HG03469 (cell line): ENCODE measurements around the gene DIAPH2.

Source experiments
- ATAC-seq: cut with Tn5 transposase; IDR thresholded peaks from one replicate; pipeline ENCODE4 v1.9.1; 2021; ENCODE audit warnings: mild to moderate bottlenecking, moderate library complexity, moderate number of reproducible peaks; ENCODE audit not compliant: unreplicated experiment

Gene DIAPH2

GRCh38 chrX:97030463-97030862, 345.8 kb downstream of the DIAPH2 start:
- no peak for ATAC-seq

- no peak for ATAC-seq
These were observed 346.3 kb downstream of the DIAPH2 start for GRCh38 chrX:97030947-97031346.

GRCh38 chrX:97039363-97040029, 354.9 kb downstream of the DIAPH2 start:
- ATAC-seq: peak; percentile 92

GRCh38 chrX:97045470-97045869, 360.8 kb downstream of the DIAPH2 start:
- no peak for ATAC-seq

- ATAC-seq: no peak
These were observed 362.2 kb downstream of the DIAPH2 start for GRCh38 chrX:97046867-97047266.

GRCh38 chrX:97050392-97050791, 365.8 kb downstream of the DIAPH2 start:
- ATAC-seq: no peak

- no peak for ATAC-seq
These were observed 372.8 kb downstream of the DIAPH2 start for GRCh38 chrX:97057349-97057909.

GRCh38 chrX:97060020-97060419, 375.4 kb downstream of the DIAPH2 start:
- ATAC-seq: no peak

- ATAC-seq: no peak
These were observed 380.4 kb downstream of the DIAPH2 start for GRCh38 chrX:97065066-97065465.

GRCh38 chrX:97065973-97066372, 381.3 kb downstream of the DIAPH2 start:
- no peak for ATAC-seq

- ATAC-seq: no peak
These were observed 381.7 kb downstream of the DIAPH2 start for GRCh38 chrX:97066381-97066780.

- ATAC-seq: no peak
These were observed 385.7 kb downstream of the DIAPH2 start for GRCh38 chrX:97070346-97070745.

- no peak for ATAC-seq
These were observed 389.8 kb downstream of the DIAPH2 start for GRCh38 chrX:97074400-97074799.

- ATAC-seq: no peak
These were observed 404.5 kb downstream of the DIAPH2 start for GRCh38 chrX:97089116-97089515.

- ATAC-seq: no peak
These were observed 411.7 kb downstream of the DIAPH2 start for GRCh38 chrX:97096385-97096784.

GRCh38 chrX:97102938-97103337, 418.3 kb downstream of the DIAPH2 start:
- no peak for ATAC-seq

GRCh38 chrX:97109730-97110129, 425.1 kb downstream of the DIAPH2 start:
- ATAC-seq: no peak

- no peak for ATAC-seq
These were observed 432.9 kb downstream of the DIAPH2 start for GRCh38 chrX:97117572-97117971.

- ATAC-seq: no peak
These were observed 434.9 kb downstream of the DIAPH2 start for GRCh38 chrX:97119474-97120109.

GRCh38 chrX:97123001-97123400, 438.4 kb downstream of the DIAPH2 start:
- no peak for ATAC-seq

GRCh38 chrX:97126020-97126419, 441.4 kb downstream of the DIAPH2 start:
- ATAC-seq: no peak

GRCh38 chrX:97132664-97133415, 448.2 kb downstream of the DIAPH2 start:
- ATAC-seq: peak; percentile 60
